GM12873 (cell line): Measurements from ENCODE around the gene DCAF5.

Experiments
- CTCF ChIP-seq: IDR thresholded peaks from 2 replicates; pipeline ENCODE4 v1.5.1; 2012; ENCODE audit warnings: low read depth, mild to moderate bottlenecking, moderate library complexity, low read length, control low read depth; ENCODE audit not compliant: insufficient read depth; ENCODE audit errors: missing control alignments

Gene DCAF5

GRCh38 chr14:69037790-69038454 is 115.0 kb downstream of the DCAF5 start:
- TF ChIP-seq CTCF = no peak

DNA sequence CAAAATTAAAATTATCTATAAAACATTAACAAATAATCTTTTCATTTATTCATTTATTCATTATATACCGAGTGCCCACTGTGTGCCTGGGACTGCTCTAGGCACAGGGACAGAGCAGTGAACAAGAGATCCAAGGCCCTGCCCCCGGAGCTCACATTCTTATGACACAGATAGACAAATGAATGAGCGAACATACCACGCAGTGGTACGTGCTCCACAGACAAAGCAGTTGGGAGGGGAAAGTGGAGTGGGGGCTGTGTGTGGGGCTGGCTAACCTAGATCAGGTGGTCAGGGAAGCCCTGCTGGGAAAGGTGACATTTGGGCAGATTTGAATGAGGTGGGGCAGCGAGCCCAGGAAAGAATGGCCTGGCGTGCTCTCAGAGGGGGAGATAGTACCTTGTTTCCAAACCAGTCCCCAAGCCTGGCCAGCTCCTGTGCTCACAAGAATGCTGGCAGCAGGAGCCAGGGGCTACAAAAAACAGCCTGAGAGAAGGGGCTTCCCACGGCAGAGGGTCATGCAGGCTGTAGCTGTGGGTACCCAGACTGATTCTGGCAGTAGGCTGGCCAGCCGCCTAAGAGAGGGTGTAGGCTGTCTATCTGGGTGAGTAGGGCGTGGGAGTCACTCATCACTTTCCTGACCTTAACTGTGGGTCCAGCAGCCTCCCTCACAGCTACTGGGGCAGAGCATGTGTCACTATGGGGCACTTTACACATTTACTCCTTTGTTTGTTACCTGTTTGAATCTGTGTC is 116.0 kb downstream of the DCAF5 start:
- no peak for TF ChIP-seq CTCF

GRCh38 chr14:69034612-69035262 is 118.2 kb downstream of the DCAF5 start:
- no peak for TF ChIP-seq CTCF

DNA sequence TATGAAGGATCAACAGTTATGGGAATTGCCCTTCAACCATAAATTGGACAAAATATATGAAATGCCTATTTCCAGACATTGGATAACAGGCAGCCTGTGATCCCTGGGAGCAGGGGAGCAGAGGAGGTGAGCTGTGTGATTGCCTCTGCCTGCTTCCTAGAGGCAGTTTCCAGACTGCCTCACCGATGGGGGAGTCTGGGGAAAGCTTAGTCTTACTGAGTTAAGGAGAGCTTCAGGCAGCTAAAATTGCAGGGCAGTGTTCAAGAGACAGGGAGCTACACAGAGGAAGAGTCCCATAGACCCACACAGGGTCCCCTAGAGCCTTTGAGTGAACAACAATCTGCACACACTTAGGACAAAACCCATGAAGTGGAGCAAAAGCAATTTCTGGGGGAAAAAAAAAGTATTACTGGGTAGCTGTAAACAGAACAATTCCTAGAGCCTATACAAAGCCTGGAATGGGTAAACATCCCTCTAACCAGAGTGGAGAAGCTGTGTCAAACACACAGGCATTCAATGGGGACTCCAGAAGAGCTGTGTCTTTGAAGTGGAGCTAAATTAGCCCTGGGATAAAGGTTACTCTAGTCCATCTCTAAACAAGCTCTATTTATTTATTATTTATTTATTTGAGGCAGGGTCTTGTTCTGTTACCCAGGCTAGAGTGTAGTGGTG is 125.5 kb downstream of the DCAF5 start:
- TF ChIP-seq CTCF = no peak

DNA sequence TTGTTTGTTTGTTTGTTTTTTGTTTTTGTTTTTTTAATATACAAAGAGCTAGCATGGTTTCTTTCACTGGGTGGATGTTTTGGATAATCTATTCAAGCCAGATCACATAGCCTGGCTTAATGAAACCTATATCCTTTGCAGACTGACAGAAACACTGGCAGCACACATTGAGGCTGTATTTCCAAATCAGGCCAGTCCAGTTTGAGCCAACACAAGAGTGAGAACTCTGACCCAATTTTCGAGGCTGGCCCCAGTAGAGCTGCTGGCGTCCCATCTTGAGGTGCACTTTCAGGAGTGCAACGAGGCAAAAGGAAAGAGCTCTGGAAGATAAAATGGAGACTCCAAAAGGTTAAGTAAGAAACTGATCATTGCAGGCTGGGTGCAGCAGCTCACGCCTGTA is 129.9 kb downstream of the DCAF5 start:
- TF ChIP-seq CTCF = no peak

- no peak for TF ChIP-seq CTCF
Measured at GRCh38 chr14:69017706-69018105, 135.2 kb downstream of the DCAF5 start.

GRCh38 chr14:69014829-69015259 is 138.1 kb downstream of the DCAF5 start:
- TF ChIP-seq CTCF = no peak
